NCI-H510A treated with DMSO at 0.1 percent for 48 hours (cell line): ENCODE data around the gene SHROOM3.
"Not testable (repeated sequence)": the region's sequence is repeated elsewhere in the genome, so short reads cannot be mapped to it uniquely, and the experiment has no call there.

Source experiments
- DNase-seq: peaks from one replicate; lab custom pipeline; 2025; lab: John Stamatoyannopoulos, UW

Gene SHROOM3

DNA sequence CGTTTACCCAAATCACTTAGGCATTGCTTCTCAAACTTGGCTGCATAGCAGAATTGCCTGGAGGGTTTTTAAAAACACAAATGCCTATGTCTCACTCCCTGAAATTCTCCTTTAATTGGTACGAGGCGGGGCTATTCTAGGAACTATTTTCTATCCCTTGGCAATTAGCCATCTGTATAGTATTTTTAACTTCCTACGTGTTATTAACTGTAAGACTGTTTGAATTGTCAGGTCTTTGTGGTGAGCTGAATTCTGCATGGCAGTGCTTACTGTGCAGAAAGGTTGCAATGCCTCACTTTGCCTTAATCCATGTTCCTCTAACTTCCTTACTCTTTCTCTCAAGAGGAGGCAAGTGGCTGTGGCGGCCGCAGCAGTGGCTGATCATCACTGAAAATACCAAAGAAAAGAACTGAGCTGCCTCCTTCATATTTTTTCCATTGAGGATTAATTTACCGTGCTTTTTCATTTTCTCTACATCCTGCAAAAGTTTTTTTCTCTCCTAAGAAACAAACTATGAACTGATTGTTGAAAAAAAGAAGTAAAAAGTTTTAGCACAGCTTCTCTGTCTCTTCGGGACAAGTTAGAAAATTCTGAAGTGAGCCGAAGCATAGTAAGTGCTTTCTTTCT is at the start of gene SHROOM3:
SHROOM3 (plus strand) TSS at position 329 of the 627 bp plus-strand sequence. CDS start 824 bp downstream, outside the sequence.
- DNase-seq: no peak

DNA sequence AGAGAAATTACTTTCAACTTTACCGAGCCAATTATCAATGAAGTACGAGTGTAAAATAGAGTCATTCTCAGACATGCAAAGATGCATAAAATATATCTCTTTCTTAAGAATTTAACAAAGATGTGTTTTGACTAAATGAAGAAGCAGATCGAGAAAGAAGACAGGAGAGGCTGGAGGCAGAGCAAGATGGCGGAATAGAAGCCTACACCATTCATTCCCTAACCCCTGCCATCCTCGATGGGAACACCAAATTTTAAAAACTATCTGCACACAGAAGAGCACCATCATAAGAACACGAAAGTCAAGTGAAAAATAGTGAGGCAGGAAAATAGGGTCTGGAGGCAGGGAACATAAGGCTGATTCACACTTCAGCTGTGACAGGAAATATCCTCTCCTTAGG is 49.1 kb upstream of the SHROOM3 start:
- no peak for DNase-seq

DNA sequence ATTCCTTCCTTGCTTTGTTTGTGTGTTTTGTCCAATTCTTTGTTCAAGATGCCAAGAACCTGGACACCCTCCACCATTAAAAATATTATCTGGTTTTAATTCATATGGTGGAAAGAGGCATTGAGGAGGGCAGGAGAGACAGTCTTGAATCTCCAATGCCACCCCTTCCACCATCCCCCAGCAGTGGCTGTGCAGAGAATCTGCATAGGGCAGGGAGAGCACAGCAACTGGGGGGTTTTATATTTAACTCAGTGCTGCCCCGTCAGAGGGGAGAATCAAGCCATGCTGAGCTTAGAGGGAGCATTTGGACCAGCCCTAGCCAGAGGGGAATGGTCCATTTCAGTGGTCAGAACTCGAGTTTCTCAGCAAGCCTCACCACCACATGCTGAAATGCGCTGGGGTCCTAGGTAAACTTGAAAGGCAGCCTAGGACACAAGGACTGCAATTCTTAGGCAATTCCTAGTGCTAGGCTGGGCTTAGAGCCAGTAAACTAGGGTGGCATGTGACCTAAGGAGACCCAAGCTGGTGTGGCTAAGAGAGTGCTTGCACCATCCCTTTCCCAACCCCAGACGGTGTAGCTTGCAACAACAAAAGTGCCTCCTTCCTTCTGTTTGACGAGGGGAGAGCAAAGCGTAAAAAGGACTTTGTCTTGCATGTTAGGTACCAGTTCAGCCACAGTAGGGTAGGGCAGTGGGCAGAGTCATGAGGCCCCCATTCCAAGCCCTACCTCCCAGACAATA is 48.3 kb upstream of the SHROOM3 start:
- no peak for DNase-seq

DNA sequence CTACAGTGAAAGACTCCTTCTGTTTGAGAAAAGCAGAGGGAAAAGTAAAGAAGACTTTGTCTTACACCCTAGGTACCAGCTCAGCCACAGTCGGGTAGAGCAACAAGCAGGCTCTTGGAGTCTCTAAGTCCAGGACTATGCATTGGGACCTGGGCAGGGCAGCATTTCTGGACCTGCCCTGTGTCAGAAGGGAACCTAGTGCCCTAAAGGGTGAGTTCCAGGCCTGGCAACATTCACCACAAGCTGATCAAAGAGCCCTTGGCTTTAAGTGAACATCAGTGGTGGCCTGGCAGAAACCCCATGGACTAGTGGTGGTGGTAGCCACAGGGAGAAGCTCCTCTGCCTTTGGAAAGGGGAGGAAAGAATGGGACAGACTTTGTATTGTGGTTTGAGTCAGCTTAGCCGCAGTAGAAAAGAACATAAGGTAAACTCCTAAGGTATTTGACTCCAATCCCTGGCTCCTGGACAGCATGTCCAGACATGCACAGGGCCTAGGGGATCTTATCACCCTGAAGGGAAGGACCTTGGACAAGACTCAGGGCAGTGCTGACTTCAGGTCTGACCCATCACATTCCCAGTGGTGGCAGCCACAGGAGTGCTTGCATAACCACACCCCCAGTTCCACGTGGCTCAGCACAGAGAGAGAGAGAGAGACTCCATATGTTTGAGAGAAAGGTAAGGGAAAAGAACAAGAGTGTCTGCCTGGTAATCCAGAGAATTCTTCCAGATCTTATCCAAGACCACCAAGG is 46.7 kb upstream of the SHROOM3 start:
- no peak for DNase-seq

DNA sequence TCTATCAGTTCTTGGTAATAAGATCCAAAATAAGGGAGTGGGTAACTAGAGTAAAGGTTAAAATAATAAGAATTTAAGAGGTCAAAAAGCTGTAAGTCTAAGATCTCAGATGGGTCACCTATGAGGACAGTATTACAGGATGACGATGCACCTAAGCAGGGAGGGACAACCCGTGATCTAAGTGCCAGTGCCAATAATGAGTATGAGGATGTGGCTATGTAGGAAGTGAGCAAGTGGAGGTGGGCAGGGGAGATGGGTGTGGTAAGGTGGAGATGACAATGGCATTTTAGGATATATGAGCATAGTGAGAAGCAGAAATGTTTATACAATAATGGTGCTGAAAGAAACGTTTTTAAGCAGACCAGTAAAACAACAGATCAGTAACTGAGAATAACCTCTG is 33.4 kb upstream of the SHROOM3 start:
- no peak for DNase-seq

DNA sequence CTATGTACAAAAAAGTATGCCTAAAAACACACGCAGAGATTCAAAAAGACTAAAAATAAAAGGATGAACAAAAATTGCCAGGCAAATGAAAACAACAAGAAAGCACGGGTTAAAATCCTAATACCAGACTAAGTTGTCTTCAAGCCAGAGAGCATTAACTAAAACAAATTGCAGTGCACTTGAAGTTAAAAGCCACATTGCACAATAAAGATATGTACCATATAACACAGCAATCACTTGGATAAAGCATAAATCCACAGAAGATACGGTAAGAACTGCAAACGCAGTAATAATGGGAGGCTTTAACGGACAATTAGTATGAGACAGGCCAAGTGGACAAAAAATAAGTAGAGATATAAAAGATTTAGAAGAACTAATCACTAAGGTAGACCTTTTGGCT is 28.9 kb upstream of the SHROOM3 start:
- no peak for DNase-seq

DNA sequence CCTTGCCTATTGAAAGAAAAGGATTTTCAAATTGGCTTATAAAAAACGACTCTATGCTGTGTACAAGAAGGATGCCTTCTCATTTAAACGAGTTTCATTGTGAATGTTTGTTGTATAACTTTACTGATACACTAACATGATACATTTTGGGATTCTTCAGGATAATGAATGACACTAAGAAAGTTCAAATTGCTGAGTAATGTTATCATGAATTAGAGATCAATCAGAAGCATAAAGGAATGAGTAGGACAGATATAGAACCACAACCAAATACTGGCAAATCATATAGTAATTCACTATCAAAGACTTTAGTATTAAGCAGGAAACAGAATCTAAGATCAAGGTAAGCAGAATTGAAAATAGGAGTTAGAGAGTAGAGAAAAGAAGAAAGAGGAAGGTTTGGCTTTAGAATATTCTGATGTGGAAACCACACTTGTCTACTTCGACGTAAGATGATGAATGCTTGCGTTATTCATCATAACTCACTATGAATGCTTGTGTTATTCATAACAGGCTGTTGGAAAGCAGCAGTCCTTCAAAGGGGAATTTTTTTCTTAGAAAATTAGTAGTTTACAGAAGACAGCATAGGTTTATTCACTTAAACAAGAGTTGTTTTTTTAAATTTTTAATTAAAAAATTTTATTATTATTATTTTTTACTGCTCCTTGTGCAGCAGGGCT is 27.4 kb upstream of the SHROOM3 start:
- no peak for DNase-seq

DNA sequence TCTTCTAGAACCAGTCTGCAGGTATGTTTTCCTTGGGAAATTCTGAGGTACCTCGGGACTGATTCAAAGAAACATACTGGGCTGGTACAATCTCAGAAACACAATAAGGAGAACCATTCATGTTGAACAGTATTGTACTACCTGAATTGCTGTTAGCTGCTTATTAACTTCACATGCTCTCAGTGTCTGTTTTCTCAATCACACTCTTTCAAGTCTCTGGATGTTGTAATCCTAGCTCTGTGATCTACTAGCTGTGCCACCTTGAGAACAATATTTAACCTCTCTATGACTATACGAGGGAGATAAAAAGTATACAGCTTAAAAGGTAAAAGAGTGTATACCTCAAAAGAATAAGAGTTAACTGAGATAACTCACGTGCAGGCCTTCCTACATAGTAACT is 24.4 kb upstream of the SHROOM3 start:
- no peak for DNase-seq

DNA sequence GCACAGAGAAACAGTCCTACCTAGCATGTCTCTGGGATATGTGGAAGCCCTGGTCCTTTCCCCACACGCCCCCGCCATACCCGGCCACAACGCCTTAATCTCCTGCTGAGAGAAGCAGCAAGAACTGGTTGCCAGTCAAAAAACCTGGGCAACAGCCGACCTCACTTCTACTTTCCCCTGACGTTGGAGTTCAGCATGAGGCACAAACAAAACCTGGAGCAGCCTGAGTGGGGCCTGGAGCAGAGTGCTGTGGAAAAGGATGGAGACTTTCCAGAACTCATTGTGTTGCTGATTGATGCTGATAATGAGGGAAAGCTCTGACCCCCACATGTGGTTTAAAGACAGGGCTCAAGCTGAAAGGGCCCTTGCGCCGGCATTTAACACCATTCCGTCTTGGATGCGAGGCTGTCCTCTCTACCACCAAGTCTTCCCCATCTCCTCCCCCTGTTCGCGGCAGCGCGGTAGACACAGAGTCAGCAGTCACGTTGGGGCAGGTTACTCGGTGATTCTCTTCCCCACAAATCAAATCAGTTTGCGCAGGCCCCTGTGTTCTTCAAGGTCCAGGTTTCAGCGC is 14.8 kb upstream of the SHROOM3 start:
- DNase-seq: no peak

DNA sequence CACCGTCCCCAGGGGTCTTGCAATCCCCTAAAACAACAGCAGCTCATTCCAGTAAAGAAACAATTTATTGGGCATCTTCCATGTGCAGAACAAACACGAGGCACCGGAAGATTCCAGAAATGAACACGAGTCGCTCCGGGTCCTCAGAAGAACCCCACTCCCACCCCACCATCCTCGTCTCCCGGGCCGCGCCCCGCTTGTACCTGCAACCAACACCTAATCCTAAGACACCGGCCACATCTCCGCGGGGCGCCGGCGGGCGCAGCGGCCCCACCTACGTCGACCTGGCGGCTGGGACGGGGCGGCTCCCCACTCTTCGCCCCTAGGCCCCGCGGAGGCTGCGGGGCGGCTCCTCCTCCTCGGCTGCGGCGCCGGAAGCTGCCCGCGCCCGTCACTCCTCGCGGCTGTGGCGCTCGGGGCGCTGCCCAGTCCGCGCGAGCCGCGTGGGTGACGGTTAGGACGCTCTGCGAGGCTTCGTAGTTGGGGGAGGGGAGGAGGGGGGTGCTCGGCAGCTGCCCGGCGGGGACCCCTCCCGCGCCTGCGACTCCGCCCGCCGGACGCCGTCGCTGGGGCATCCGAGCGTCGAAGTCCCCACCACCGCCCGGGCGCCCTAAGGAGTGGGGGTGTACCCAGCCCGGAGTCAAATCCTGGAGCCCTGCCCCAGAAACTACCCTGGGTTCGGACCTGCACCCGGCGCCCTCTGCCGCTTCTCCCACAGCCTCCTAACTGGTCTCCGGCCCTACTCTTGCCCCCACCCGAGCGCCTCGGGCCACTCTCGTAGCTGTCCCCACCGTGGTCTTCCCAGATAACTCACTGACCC is 14.1 kb upstream of the SHROOM3 start, which contains the start of gene CCDC158:
CCDC158 (minus strand) TSS at position 380 of the 820 bp plus-strand sequence. CDS start 17,934 bp downstream, outside the sequence.
- no peak for DNase-seq

DNA sequence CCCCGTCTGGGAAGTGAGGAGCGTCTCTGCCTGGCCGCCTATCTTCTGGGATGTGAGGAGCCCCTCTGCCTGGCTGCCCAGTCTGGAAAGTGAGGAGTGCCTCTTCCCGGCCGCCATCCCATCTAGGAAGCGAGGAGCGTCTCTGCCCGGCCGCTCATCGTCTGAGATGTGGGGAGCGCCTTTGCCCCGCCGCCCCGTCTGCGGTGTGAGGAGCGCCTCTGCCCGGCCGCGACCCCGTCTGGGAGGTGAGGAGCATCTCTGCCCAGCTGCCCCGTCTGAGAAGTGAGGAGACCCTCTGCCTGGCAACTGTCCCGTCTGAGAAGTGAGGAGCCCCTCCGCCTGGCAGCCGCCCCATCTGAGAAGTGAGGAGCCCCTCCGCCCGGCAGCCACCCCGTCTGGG is 11.9 kb upstream of the SHROOM3 start:
- not testable (repeated sequence) for DNase-seq

DNA sequence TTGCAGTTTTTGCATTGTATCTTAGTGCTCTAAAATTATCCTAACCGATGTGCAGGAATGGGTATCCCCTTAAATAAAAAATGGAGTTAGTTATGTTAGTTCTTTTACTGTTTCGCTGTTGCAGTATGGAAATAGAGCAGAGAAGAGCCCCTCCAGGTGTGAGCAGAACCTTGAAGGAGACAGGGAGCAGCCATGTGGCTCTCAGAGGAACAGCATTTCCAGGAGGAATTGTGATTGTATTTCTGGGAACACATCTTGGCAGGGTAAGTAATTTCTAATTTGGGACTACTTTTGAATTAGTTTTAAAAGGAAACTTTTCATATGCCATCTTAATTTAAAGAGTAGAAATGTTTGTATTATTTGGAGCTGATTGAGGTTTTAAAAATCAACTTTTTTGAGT is 8.8 kb upstream of the SHROOM3 start:
- no peak for DNase-seq

DNA sequence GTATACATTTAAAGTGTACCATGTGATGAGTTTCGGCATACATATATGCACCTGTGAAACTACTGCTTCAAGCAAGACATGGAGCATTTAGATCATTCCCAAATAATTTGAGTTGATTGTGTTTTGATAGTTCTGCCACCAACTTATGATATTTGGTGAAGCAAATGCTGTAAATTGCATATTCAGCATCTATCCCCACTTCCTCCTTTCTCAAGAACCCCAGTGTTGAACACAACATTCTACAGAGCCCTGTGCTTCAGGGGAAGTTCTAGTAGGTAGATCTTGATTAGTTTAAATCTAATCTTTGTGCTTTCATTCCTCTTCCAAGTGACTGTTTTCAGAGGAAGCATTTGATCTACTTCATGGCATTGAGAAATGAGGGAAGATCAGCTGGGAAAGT is 5.4 kb upstream of the SHROOM3 start:
- no peak for DNase-seq

DNA sequence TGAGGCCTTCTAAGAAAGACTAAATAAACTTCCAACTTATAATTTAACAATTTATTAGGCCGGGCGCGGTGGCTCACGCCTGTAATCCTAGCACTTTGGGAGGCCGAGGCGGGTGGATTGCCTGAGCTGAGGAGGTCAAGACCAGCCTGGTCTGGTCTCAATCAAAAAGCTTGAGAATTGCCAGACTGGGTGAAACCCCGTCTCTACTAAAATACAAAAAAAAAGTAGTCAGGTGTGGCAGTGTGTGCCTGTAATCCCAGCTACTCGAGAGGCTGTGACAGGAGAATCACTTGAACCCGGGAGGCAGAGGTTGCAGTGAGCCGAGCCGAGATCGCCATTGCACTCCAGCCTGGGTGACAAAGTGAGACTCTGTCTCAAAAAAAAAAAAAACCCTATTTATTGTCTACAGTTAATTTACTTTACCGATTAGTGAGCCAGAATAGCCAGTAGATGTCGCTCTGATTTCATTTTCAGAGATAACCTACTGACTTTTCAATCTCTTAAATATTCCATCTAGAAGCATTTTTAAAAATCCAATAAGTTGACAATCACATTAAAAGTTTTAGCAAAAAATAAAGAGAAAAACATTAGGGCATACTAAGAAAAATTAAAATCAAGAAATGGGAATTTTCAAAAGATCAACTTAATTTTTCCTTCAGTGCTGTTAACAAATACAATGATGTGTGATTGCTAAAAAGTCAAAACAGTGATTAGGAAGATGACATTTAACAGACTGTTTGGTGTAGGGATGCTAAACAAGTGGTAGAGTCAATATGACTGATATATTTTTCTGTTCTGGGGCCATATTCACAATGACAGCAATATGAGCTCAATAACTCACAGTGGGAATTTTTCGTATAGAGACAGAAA is 4.3 kb upstream of the SHROOM3 start:
- DNase-seq: peak; percentile 60

DNA sequence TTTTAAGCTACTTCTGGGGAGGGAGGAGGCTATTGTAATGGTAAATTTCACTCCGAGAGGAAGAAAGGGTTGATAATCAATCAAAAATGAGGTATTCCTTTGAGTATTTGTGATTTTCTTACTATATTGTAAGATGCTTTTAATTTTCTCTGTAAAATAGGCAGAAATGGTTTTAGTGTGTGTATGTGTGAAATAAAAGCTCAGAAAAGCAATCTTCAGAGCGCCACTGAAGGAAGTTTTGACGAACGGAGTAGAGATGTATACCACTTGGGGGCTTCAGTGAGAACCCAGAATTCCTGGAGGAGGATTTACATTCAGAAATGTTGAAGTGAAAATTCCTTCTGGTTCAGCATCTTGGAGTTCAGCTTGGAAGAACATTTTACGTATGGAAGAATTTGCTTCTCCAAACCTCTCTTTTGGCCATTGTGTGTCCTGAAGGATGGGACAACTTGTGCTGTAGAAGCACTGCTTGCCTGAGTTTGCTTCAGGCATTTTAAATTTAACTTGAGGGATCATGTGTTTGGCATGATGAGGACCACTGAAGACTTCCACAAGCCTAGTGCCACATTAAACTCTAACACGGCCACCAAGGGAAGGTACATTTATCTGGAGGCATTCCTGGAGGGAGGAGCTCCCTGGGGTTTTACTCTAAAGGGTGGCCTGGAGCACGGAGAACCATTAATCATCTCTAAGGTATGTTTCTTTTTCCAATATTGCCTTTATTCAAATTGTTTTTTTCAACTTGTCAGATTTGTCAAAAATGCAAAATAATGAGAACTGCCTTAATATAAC is 695 bp downstream of the SHROOM3 start:
- DNase-seq: no peak

DNA sequence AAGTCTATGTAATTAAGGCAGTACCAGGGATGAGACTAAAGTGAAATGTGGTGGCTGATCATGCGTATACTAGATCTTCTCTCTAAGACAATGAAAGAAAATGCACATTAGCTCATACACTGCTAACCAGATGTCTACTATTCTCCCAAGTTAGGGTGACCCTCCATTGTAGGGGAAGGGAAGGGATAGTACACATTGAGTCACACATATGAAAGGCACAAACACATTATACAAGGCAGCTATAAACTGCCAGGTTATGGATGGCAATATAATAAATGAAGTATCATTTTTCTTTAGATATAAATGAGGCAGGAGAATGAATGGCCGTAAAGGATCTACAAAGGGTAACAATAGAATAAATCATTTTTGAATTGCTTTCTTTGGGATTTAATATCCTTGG is 4.5 kb downstream of the SHROOM3 start:
- no peak for DNase-seq

DNA sequence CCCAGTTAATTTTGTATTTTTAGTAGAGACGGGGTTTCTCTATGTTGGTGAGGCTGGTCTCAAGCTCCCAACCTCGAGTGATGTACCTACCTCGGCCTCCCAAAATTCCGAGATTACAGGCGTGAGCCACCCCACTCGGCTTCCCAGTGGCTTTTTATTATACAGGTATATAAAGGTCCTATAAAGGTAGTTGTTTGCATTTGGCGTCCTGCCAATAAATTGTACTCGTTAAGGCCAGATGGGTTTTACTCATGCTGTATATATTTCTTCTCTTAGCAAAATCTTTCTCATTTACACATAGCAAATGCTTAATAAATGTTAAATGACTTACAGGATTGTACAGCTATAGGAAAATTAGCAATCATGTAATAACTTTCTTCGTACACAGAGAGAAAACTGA is 6.9 kb downstream of the SHROOM3 start:
- DNase-seq: no peak

DNA sequence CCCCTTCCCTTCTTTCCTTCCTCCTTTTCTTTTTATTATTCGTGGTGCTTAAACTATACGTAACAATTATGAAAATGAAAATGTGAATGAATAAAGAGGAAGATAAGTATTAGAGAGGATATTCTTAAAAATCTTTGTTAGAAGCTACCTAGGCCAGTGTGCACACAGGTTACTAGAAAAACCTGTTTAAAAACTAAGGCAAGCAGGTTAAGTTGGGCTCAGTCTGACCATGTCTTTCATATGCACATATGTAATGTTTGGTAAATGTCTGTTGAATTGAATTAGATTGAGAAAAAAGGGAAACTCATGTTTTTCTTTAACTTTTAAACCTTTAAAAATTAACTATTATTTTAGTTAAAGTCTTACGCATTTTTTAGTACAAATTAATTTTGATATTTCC is 7.8 kb downstream of the SHROOM3 start:
- no peak for DNase-seq

DNA sequence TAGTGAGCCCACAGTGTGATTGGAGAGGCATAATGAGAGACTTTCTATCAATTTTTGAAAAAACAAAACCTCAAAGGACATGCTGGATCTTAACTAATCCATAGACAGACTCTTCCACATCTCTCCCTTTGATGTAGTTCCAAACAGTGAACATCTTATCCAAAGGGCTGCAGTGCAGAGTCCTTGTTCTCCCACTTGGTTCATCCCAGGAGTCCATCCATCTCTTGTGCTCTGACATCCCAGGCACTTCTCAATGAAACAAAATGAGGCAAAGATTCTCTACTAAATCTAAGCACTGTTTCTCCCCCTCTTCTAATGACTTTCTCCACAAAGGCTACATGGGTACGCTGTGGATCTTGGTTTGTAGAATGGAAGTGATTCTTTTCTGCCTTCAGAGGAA is 8.3 kb downstream of the SHROOM3 start:
- DNase-seq: no peak
